Activated naive CD4-positive, alpha-beta T cell treated with anti-CD3 and anti-CD28 coated beads, Interleukin-2, amount 50 U/mL, for 24 hours (primary cell): ENCODE data around the gene CHIC2.

Source experiments
- H3K27ac Mint-ChIP-seq: one replicate; pipeline ENCODE4 v1.8.0; 2021; ENCODE audit warnings: mild to moderate bottlenecking, mixed read lengths
- H3K27me3 Mint-ChIP-seq: one replicate; pipeline ENCODE4 v1.8.0; 2021; ENCODE audit warnings: mixed read lengths
- H3K36me3 Mint-ChIP-seq: one replicate; pipeline ENCODE4 v1.8.0; 2021; ENCODE audit warnings: mixed read lengths
- H3K4me1 Mint-ChIP-seq: one replicate; pipeline ENCODE4 v1.8.0; 2021; ENCODE audit warnings: mixed read lengths
- H3K4me3 Mint-ChIP-seq: one replicate; pipeline ENCODE4 v1.8.0; 2021; ENCODE audit warnings: mild to moderate bottlenecking, mixed read lengths
- H3K9me3 Mint-ChIP-seq: one replicate; pipeline ENCODE4 v1.8.0; 2021; ENCODE audit warnings: mixed read lengths

The CHIC2 gene

DNA sequence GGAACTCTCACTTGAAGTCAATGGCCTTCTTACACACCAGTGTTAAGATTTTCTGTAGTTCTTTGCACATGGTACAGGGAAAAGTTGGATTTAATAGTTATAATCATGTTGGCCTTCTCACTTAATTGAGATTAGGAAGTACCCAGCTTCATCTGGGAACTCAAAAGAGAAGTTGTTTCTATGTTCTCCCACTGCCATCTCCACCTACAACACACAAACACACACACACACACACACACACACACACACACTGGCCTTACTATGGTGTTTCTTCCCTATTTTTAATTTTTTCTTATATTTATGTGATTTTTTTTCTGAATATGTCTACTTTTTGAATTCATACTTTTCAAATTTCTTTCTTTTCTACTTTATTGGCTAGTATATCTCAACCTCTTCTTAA lies 10.0 kb upstream of the CHIC2 start:
- no peaks in the 10 kb centered on the region for H3K9me3 Mint-ChIP-seq
- no peak overlapping the region for H3K27ac Mint-ChIP-seq
- H3K4me3 Mint-ChIP-seq: no peak overlapping the region
- no peaks in the 10 kb centered on the region for H3K4me1 Mint-ChIP-seq
- no peaks in the 10 kb centered on the region for H3K36me3 Mint-ChIP-seq
- H3K27me3 Mint-ChIP-seq: peaks cover 4% of the 10 kb centered on the region

DNA sequence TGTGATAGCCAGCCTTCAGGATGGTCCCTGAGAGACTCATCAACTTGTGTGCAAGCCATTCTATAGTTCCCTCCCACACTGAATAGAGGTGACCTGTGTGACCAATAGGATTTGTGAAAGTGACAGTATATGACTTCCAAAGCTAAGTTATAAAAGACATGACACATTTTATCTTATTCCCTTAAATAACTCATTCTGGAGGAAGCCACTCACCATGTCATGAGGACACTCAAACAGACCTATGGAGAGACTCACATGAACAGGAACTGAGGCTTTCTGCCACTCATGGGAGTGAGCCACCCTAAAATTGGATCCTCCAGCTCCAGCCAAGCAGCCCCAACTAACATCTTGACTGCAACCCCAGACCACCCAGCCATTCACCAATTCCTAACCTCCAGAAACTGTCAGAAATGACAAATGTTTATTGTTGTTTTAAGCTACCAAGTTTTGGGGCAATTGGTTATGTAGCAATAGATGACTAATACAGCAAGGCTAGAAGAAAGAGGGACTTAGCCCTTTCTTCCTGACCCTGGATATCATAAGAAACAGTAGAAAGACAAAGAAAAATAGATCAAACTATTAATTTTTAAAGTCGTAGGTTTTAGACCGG lies 9.0 kb upstream of the CHIC2 start:
- Mint-ChIP-seq H3K36me3 (no peaks in the 10 kb centered on the region), H3K27ac (no peak overlapping the region), H3K4me3 (no peak overlapping the region), H3K4me1 (no peaks in the 10 kb centered on the region), H3K9me3 (no peaks in the 10 kb centered on the region), H3K27me3 (peaks cover 4% of the 10 kb centered on the region)

DNA sequence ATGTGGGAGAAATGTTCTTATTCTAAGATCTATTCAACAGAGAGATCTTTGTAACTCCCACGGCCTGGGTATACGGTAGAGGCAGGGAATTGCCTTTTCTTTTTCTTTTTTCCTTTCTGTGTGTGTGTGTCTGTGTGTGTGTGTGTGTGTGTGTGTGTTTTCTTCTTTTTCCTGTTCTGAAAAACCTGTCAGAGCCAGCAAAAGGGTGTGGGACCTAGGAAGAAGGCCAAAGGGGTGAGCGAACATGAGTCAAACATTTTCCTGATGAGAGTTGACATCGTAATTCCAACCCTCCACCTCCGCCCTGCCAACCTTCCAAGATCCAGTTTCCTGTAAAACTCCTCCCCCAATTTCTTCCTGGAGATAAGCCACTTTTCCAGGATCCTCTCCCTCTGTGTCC lies 2.8 kb upstream of the CHIC2 start:
- H3K36me3 Mint-ChIP-seq: peaks cover 1% of the 10 kb centered on the region
- H3K9me3 Mint-ChIP-seq: no peaks in the 10 kb centered on the region
- H3K4me1 Mint-ChIP-seq: peaks cover 23% of the 10 kb centered on the region
- H3K4me3 Mint-ChIP-seq: no peak overlapping the region
- H3K27ac Mint-ChIP-seq: peak overlapping the region; percentile 64
- H3K27me3 Mint-ChIP-seq: no peaks in the 10 kb centered on the region

DNA sequence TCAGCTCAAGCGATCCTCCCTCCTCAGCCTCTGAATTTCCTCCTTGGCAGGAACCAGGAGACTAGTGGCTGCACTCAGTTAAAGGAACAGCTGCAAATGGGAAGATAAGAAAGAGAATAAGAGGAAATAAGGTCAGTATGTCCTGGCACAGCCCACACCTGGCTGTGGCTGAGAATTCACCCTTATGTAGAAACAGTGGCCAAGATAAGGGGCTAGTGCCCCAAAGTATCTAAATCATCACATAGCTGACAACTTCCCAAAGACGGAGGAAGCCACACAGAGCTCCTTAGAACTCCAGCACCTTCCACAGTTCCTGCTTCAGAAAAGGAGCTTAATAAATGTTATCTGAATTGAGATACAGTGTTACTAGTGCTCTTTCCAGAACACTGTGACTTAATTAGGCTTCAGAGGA lies 2.3 kb upstream of the CHIC2 start:
- no peaks in the 10 kb centered on the region for H3K27me3 Mint-ChIP-seq
- H3K27ac Mint-ChIP-seq: no peak overlapping the region
- H3K4me1 Mint-ChIP-seq: peaks cover 27% of the 10 kb centered on the region
- peaks cover 1% of the 10 kb centered on the region for H3K36me3 Mint-ChIP-seq
- no peaks in the 10 kb centered on the region for H3K9me3 Mint-ChIP-seq
- H3K4me3 Mint-ChIP-seq: no peak overlapping the region

DNA sequence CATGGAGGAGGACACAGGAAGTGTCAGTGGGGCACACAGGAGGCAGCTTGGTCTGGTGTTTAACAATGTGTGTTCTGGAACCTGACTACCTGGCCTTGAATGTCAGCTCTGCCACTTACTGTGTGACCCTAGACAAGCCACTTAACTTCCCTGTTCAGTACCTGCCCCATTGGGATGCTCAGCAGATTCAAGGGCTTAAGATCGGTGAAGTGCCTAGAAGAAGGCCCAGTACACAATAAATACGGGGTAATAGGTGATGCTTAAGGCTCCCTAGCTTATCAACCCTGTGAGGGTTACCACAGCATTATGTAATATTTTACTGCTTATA lies 1.6 kb upstream of the CHIC2 start:
- H3K36me3 Mint-ChIP-seq: peaks cover 1% of the 10 kb centered on the region
- peaks cover 34% of the 10 kb centered on the region for H3K4me1 Mint-ChIP-seq
- H3K27ac Mint-ChIP-seq: no peak overlapping the region
- H3K27me3 Mint-ChIP-seq: no peaks in the 10 kb centered on the region
- no peak overlapping the region for H3K4me3 Mint-ChIP-seq
- no peaks in the 10 kb centered on the region for H3K9me3 Mint-ChIP-seq

DNA sequence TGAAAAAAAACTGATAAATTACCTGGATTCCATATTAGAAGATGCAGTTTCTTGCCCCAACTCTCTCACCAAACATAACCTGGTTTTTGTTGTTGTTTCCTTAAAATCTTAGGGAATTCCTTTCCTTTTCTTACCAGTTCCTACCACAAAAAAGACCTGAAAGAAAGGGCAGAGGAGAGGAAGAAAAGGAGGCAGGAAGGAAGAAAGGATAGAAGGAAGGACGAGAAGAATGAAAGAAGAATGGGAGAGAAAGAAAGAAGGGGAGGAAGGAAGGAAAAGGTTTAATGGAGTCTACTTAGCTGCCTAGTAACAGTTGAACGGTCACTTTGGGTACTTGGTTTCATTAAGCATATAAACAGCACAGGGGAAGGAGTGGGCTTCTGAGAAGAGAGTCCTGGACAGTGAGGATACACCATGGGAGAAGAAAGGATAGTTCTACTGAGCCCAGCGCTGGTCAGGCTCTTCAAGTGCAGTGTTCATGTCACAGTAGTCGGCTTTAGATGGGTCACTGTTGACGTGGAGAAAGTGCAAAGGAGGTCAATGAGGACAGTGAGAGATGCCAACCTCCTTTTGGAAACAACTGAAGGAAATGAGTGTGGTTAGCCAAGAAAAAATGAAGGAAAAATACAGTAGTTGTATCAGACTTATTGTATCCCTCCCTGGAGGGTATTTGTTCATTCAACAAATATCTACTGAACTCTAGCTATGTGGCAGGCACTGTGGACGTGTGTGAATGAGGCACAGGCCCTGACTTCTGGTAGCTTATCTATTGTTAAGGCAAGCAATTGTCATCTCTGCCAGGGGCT lies 1.1 kb upstream of the CHIC2 start:
- peak overlapping the region; percentile 82 for H3K4me3 Mint-ChIP-seq
- no peaks in the 10 kb centered on the region for H3K27me3 Mint-ChIP-seq
- H3K9me3 Mint-ChIP-seq: no peaks in the 10 kb centered on the region
- H3K27ac Mint-ChIP-seq: peak overlapping the region; percentile 87
- peaks cover 39% of the 10 kb centered on the region for H3K4me1 Mint-ChIP-seq
- peaks cover 1% of the 10 kb centered on the region for H3K36me3 Mint-ChIP-seq

DNA sequence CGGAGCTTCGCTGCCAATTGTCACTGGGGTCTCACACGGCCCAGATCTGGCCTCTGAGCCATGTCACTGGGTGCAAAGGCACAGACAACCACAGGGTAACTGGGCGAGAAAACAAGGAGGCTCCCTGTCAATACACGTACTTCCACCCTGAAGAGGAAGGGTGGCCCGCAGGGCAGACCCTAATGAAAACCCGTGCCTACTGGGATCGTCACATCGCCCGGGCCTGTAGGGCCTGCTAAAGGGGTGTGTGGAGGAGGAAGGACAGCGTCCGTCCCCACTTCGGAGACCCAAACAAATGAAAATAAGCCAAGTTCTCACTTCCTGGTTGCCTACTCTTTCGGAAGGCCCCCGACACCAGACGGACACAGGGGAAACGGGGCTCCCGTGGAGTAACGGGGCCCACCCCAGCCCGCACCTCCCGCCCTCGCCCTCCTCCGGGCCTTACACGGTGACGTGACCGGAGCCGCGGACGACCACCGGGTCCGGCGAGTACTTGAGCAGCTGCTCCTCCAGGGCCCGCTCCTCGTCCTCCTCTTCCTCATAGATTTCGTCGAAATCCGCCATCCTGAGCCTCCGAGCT lies 578 bp downstream of the CHIC2 start:
- peaks cover 56% of the 10 kb centered on the region for H3K4me1 Mint-ChIP-seq
- H3K36me3 Mint-ChIP-seq: peaks cover 4% of the 10 kb centered on the region
- H3K27me3 Mint-ChIP-seq: no peaks in the 10 kb centered on the region
- H3K9me3 Mint-ChIP-seq: no peaks in the 10 kb centered on the region
- peak overlapping the region; percentile 97 for H3K4me3 Mint-ChIP-seq
- peak overlapping the region; percentile 98 for H3K27ac Mint-ChIP-seq

DNA sequence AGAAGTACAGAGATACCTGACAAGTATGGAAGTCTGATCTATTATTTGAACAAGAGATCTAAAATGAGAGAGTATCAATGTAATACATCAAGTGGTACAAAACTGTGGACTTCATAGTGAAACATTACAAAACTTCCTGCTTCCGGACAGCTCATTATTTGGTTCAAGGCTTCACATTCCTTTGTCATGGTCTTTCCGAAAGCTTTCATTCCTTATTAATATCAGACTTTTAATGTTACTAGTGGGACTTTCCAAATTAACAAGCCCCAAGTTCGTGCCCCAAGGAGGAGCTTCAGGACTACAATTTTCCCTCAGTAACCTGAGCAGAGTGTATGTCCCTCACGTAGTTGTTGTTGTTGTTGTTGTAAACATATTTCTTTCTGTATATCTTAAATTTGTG lies 1.2 kb downstream of the CHIC2 start:
- Mint-ChIP-seq H3K27ac (peak overlapping the region; percentile 98), H3K27me3 (no peaks in the 10 kb centered on the region), H3K36me3 (peaks cover 4% of the 10 kb centered on the region), H3K9me3 (no peaks in the 10 kb centered on the region), H3K4me3 (peak overlapping the region; percentile 97), H3K4me1 (peaks cover 62% of the 10 kb centered on the region)

DNA sequence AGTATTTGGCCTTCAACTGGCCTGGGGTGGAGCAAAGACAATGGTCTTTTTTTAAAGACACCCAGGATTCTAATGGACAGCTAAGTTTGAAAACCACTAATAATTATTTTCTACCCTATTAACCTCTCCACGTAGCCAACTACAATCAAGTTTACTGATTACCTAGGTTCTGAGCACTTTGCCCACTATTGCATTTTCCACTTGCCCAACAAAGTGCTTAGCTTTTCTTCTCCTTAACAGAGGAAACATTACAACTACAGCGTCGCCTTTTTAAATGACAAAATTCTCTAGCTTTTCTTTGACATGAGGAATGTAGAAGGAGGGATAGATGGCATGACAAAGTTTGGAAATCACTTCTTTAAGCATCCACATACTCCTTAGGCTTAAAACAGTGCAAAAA lies 2.0 kb downstream of the CHIC2 start:
- peak overlapping the region; percentile 98 for H3K27ac Mint-ChIP-seq
- no peaks in the 10 kb centered on the region for H3K9me3 Mint-ChIP-seq
- H3K27me3 Mint-ChIP-seq: no peaks in the 10 kb centered on the region
- peaks cover 4% of the 10 kb centered on the region for H3K36me3 Mint-ChIP-seq
- H3K4me3 Mint-ChIP-seq: peak overlapping the region; percentile 97
- peaks cover 70% of the 10 kb centered on the region for H3K4me1 Mint-ChIP-seq

DNA sequence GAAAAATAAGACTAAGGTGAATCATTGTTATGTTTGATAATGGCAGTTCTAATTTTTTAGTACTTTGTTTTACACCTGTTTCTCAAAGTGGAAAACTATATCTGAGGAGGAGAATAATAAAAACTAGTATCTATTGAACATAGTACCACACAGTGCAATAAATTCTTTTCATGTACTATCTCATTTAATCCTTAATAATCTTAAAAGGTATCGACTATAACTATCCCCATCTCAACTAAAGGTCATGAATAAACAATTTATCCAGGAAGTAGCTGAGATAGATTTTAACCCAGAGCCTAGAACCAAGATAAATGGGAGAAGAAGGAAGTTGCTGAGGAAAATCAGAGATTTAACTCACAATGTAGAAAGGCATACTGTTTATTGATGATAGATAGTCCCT lies 2.5 kb downstream of the CHIC2 start:
- Mint-ChIP-seq H3K4me1 (peaks cover 76% of the 10 kb centered on the region), H3K9me3 (no peaks in the 10 kb centered on the region), H3K4me3 (peak overlapping the region; percentile 72), H3K27me3 (no peaks in the 10 kb centered on the region), H3K36me3 (peaks cover 4% of the 10 kb centered on the region), H3K27ac (peak overlapping the region; percentile 93)

DNA sequence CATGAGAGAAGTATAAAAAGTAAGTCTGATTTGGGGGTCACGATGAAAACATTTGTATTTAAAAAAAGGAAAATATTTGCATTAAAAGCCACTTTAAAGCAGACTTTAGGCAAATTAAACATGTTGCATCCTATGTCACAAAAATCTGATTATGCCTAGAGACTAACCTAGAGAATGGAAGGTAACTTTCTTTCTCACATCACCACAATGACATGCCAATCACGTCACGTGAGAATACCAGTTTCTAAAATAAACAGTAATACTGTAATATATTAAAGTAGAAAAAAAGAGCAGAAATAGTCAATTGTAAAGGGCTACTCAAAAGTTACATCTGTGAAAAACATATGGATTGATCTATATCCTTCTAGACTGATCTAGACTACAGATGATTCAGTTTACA lies 3.3 kb downstream of the CHIC2 start:
- H3K4me1 Mint-ChIP-seq: peaks cover 83% of the 10 kb centered on the region
- H3K36me3 Mint-ChIP-seq: peaks cover 4% of the 10 kb centered on the region
- H3K27ac Mint-ChIP-seq: peak overlapping the region; percentile 93
- H3K9me3 Mint-ChIP-seq: no peaks in the 10 kb centered on the region
- H3K27me3 Mint-ChIP-seq: no peaks in the 10 kb centered on the region
- H3K4me3 Mint-ChIP-seq: peak overlapping the region; percentile 72

DNA sequence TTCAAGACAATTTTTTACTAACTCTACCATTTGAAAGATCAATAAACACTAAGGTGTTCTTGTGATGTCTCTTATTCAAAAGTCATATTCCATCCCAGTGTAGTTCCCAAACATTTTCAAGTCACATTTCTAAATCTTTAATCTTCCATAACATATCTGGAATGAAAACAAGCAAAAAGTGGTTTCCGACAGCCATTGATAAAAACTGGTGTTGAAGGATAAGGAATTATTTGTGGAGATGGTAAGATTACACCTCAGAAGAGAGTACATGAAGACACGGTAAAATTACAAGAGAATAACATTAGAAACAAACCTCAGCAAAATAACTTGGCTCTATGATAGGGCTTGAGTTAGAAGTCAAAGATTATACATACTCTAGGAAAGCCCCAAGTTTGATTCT lies 4.3 kb downstream of the CHIC2 start:
- peak overlapping the region; percentile 78 for H3K27ac Mint-ChIP-seq
- peaks cover 8% of the 10 kb centered on the region for H3K36me3 Mint-ChIP-seq
- no peaks in the 10 kb centered on the region for H3K9me3 Mint-ChIP-seq
- H3K4me1 Mint-ChIP-seq: peaks cover 79% of the 10 kb centered on the region
- peak overlapping the region; percentile 66 for H3K4me3 Mint-ChIP-seq
- H3K27me3 Mint-ChIP-seq: no peaks in the 10 kb centered on the region

DNA sequence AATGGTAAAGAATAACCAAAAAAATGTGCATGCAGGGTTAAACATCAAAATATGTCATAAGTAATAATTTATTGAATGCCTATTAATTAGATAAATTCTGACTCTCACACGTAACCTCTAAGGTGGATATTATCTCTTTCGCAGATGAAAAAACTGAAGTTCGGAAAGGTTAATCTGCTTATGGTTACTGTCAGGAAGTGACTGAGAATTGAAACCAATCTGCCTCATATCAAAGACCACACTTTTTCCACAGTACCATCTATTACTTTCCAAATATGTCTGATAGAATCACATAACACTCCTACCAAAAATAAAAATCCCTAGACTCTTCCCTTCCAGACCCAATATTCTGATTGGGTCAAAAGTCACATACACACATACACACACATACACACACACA lies 6.2 kb downstream of the CHIC2 start:
- H3K4me3 Mint-ChIP-seq: peak overlapping the region; percentile 79
- H3K4me1 Mint-ChIP-seq: peaks cover 89% of the 10 kb centered on the region
- no peaks in the 10 kb centered on the region for H3K27me3 Mint-ChIP-seq
- H3K9me3 Mint-ChIP-seq: no peaks in the 10 kb centered on the region
- H3K27ac Mint-ChIP-seq: peak overlapping the region; percentile 90
- H3K36me3 Mint-ChIP-seq: peaks cover 13% of the 10 kb centered on the region

DNA sequence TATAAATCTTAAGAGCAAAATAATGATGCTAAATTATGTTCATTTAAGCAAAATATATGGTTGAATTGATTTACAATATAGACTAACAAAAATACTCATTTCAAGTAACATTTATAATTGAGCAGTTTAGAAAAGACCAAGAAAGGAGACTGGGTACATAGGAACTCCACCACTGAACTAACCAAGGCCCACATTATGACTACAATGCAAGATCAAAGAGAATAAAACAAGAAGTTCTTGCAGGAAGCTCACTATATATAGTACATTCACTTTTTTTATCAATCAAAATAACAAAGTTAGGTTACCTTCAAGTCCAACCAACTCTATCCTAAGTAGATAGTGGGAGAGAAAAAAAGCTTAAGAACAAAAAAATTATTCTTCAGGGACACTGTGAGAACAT lies 8.0 kb downstream of the CHIC2 start:
- Mint-ChIP-seq H3K4me3 (peak overlapping the region; percentile 79), H3K4me1 (peaks cover 82% of the 10 kb centered on the region), H3K9me3 (no peaks in the 10 kb centered on the region), H3K27ac (peak overlapping the region; percentile 69), H3K36me3 (peaks cover 12% of the 10 kb centered on the region), H3K27me3 (no peaks in the 10 kb centered on the region)

DNA sequence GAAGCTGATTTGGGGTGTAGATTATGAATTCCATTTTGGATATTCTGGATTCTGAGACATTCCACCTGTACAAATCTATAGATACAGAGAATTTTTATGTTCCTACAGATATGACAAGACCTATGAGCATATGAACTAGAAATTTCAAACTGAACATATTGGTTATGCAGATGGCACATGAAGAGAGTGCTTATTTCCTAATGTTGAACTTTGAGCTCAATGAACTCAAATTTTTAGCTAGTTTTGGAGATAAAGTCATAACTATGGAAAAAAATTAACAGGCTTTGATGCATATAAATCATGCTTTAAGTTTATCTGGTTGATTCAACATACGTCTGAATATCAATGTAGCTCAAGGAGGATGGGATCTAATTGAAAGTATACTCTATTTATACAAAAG lies 8.9 kb downstream of the CHIC2 start:
- Mint-ChIP-seq H3K27me3 (no peaks in the 10 kb centered on the region), H3K9me3 (no peaks in the 10 kb centered on the region), H3K4me3 (no peak overlapping the region), H3K27ac (no peak overlapping the region), H3K36me3 (peaks cover 12% of the 10 kb centered on the region), H3K4me1 (peaks cover 82% of the 10 kb centered on the region)

DNA sequence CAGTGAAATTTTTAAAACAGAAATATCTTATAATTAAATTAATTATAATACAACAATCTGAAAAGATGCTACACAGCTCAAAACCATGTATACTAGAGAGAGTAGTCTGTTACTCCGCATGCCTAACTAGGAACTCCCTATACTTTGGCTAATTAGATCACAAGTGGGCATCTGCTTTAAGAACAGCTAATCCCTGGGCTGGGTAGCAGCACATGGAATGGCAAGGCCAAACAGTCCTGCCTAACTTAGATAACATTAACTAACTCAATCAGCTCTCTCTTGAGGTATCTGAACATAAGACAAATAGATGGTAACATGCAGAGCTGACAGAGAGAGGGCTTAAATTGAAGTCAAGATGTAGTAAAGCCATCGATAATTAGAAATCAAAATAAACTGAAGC lies 9.9 kb downstream of the CHIC2 start:
- no peaks in the 10 kb centered on the region for H3K27me3 Mint-ChIP-seq
- no peak overlapping the region for H3K27ac Mint-ChIP-seq
- H3K4me1 Mint-ChIP-seq: peaks cover 82% of the 10 kb centered on the region

More for the DNA sequence above, 9.9 kb downstream of the CHIC2 start:
- Mint-ChIP-seq H3K36me3 (peaks cover 9% of the 10 kb centered on the region), H3K4me3 (no peak overlapping the region), H3K9me3 (no peaks in the 10 kb centered on the region)
